ENCODE data around the gene C1QL2.
A peak's percentile ranks its signal among the peaks of the same experiment; 100 is the strongest.

Gene C1QL2

GRCh38 chr2:119170504-119170903 is 12.0 kb upstream of the C1QL2 start:
- Histone ChIP-seq H4K8ac (ENCODE audit: low read depth, low read length) (no peak overlapping the region), H3K18ac (ENCODE audit: low read length) (peak overlapping the region; percentile 13), H3K4ac (ENCODE audit: low read length) (no peak overlapping the region), H3K23ac (ENCODE audit: low read depth, low read length, poor library complexity) (peak overlapping the region; percentile 58), H2BK12ac (ENCODE audit: low read length) (no peak overlapping the region), H2BK5ac (ENCODE audit: low read length) (no peak overlapping the region), H3K4me3 (ENCODE audit: low read length in 2 of 2) (no peak overlapping the region), H3K27ac (replicated peaks; ENCODE audit: low read length) (no peak overlapping the region), H3K4me2 (ENCODE audit: insufficient read depth, low read length, poor library complexity, severe bottlenecking) (no peak overlapping the region), H3K14ac (ENCODE audit: low read length) (peak overlapping the region; percentile 60), H3K9me3 (replicated peaks in 1 of 2; ENCODE audit: control insufficient read depth in 2 of 2, insufficient read depth in 1 of 2, low read depth in 1 of 2, low read length in 2 of 2) (no peaks in the 10 kb centered on the region), H3K4me1 (ENCODE audit: control insufficient read depth in 2 of 2, insufficient read depth in 1 of 2, low read depth in 1 of 2, low read length in 2 of 2) (no peaks in the 10 kb centered on the region), H2AK5ac (ENCODE audit: low read depth, low read length) (no peak overlapping the region), H4K91ac (ENCODE audit: low read depth, low read length, poor library complexity) (no peak overlapping the region), H3K79me1 (ENCODE audit: low read depth, low read length) (no peaks in the 10 kb centered on the region), H3K9ac (ENCODE audit: low read depth, low read length, poor library complexity) (no peak overlapping the region), H2BK120ac (ENCODE audit: low read depth, low read length) (no peak overlapping the region), H2BK15ac (ENCODE audit: low read length) (no peak overlapping the region), H3K27me3 (ENCODE audit: control insufficient read depth in 3 of 3, insufficient read depth in 3 of 3, low read depth in 1 of 3, low read length in 3 of 3) (peaks cover 0 to 8% (median 0%) of the 10 kb centered on the region in 3 experiments), H3K36me3 (replicated peaks in 1 of 2; ENCODE audit: control insufficient read depth in 2 of 2, insufficient read depth in 2 of 2, low read length in 2 of 2) (no peaks in the 10 kb centered on the region), H2AFZ (ENCODE audit: low read length) (no peak overlapping the region)
- WGBS, 2 donors (ENCODE audit: extremely low coverage in 2 of 2, insufficient read length in 2 of 2, insufficient replicate concordance in 1 of 2) = no CpG with 5 or more reads among the region's 16 CpGs
- no peak for DNase-seq (ENCODE audit: low spot score)

- Histone ChIP-seq H3K27me3 (ENCODE audit: control insufficient read depth in 3 of 3, insufficient read depth in 3 of 3, low read depth in 1 of 3, low read length in 3 of 3) (peaks cover 0 to 8% (median 2%) of the 10 kb centered on the region in 3 experiments), H2AFZ (ENCODE audit: low read length) (no peak overlapping the region), H3K9ac (ENCODE audit: low read depth, low read length, poor library complexity) (no peak overlapping the region), H3K23ac (ENCODE audit: low read depth, low read length, poor library complexity) (no peak overlapping the region), H3K9me3 (replicated peaks in 1 of 2; ENCODE audit: control insufficient read depth in 2 of 2, insufficient read depth in 1 of 2, low read depth in 1 of 2, low read length in 2 of 2) (no peaks in the 10 kb centered on the region), H2AK5ac (ENCODE audit: low read depth, low read length) (no peak overlapping the region), H3K79me1 (ENCODE audit: low read depth, low read length) (no peaks in the 10 kb centered on the region), H4K91ac (ENCODE audit: low read depth, low read length, poor library complexity) (no peak overlapping the region), H2BK120ac (ENCODE audit: low read depth, low read length) (no peak overlapping the region), H2BK5ac (ENCODE audit: low read length) (no peak overlapping the region), H3K14ac (ENCODE audit: low read length) (no peak overlapping the region), H2BK12ac (ENCODE audit: low read length) (no peak overlapping the region), H3K4me1 (ENCODE audit: control insufficient read depth in 2 of 2, insufficient read depth in 1 of 2, low read depth in 1 of 2, low read length in 2 of 2) (no peaks in the 10 kb centered on the region), H3K4me3 (ENCODE audit: low read length in 2 of 2) (no peak overlapping the region), H4K8ac (ENCODE audit: low read depth, low read length) (no peak overlapping the region), H3K4ac (ENCODE audit: low read length) (no peak overlapping the region), H3K36me3 (replicated peaks in 1 of 2; ENCODE audit: control insufficient read depth in 2 of 2, insufficient read depth in 2 of 2, low read length in 2 of 2) (no peaks in the 10 kb centered on the region), H3K18ac (ENCODE audit: low read length) (no peak overlapping the region), H3K4me2 (ENCODE audit: insufficient read depth, low read length, poor library complexity, severe bottlenecking) (no peak overlapping the region), H2BK15ac (ENCODE audit: low read length) (no peak overlapping the region), H3K27ac (replicated peaks; ENCODE audit: low read length) (no peak overlapping the region)
- no peak for DNase-seq (ENCODE audit: low spot score)
- WGBS, 2 donors (ENCODE audit: extremely low coverage in 2 of 2, insufficient read length in 2 of 2, insufficient replicate concordance in 1 of 2) = no CpG with 5 or more reads among the region's 10 CpGs
These were observed 11.2 kb upstream of the C1QL2 start for GRCh38 chr2:119169717-119170116.

GRCh38 chr2:119160361-119160990 is 1.9 kb upstream of the C1QL2 start:
- Histone ChIP-seq H3K27me3 (ENCODE audit: control insufficient read depth in 3 of 3, insufficient read depth in 3 of 3, low read depth in 1 of 3, low read length in 3 of 3) (peaks cover 34 to 68% (median 55%) of the 10 kb centered on the region in 3 experiments), H3K4ac (ENCODE audit: low read length) (no peak overlapping the region), H2BK5ac (ENCODE audit: low read length) (no peak overlapping the region), H3K9me3 (replicated peaks in 1 of 2; ENCODE audit: control insufficient read depth in 2 of 2, insufficient read depth in 1 of 2, low read depth in 1 of 2, low read length in 2 of 2) (no peaks in the 10 kb centered on the region), H3K4me1 (ENCODE audit: control insufficient read depth in 2 of 2, insufficient read depth in 1 of 2, low read depth in 1 of 2, low read length in 2 of 2) (peaks cover 0 to 18% of the 10 kb centered on the region in 2 donors), H2AFZ (ENCODE audit: low read length) (no peak overlapping the region), H2BK120ac (ENCODE audit: low read depth, low read length) (no peak overlapping the region), H2AK5ac (ENCODE audit: low read depth, low read length) (no peak overlapping the region), H3K4me2 (ENCODE audit: insufficient read depth, low read length, poor library complexity, severe bottlenecking) (no peak overlapping the region), H2BK15ac (ENCODE audit: low read length) (no peak overlapping the region), H3K4me3 (ENCODE audit: low read length in 2 of 2) (no peak overlapping the region), H3K79me1 (ENCODE audit: low read depth, low read length) (peaks cover 2% of the 10 kb centered on the region), H3K18ac (ENCODE audit: low read length) (no peak overlapping the region), H3K9ac (ENCODE audit: low read depth, low read length, poor library complexity) (no peak overlapping the region), H3K23ac (ENCODE audit: low read depth, low read length, poor library complexity) (no peak overlapping the region), H3K36me3 (replicated peaks in 1 of 2; ENCODE audit: control insufficient read depth in 2 of 2, insufficient read depth in 2 of 2, low read length in 2 of 2) (no peaks in the 10 kb centered on the region), H3K27ac (replicated peaks; ENCODE audit: low read length) (no peak overlapping the region), H4K91ac (ENCODE audit: low read depth, low read length, poor library complexity) (no peak overlapping the region), H2BK12ac (ENCODE audit: low read length) (no peak overlapping the region), H4K8ac (ENCODE audit: low read depth, low read length) (no peak overlapping the region), H3K14ac (ENCODE audit: low read length) (no peak overlapping the region)
- WGBS, 2 donors (ENCODE audit: extremely low coverage in 2 of 2, insufficient read length in 2 of 2, insufficient replicate concordance in 1 of 2) = no CpG with 5 or more reads among the region's 9 CpGs
- no peak for DNase-seq (ENCODE audit: low spot score)

- Histone ChIP-seq H2AFZ (ENCODE audit: low read length) (peak overlapping the region; percentile 35), H3K27me3 (ENCODE audit: control insufficient read depth in 3 of 3, insufficient read depth in 3 of 3, low read depth in 1 of 3, low read length in 3 of 3) (peaks cover 34 to 93% (median 60%) of the 10 kb centered on the region in 3 experiments), H3K27ac (replicated peaks; ENCODE audit: low read length) (no peak overlapping the region), H3K18ac (ENCODE audit: low read length) (peak overlapping the region; percentile 25), H2BK12ac (ENCODE audit: low read length) (no peak overlapping the region), H3K4me1 (ENCODE audit: control insufficient read depth in 2 of 2, insufficient read depth in 1 of 2, low read depth in 1 of 2, low read length in 2 of 2) (peaks cover 0 to 23% of the 10 kb centered on the region in 2 donors), H2BK5ac (ENCODE audit: low read length) (no peak overlapping the region), H2BK120ac (ENCODE audit: low read depth, low read length) (no peak overlapping the region), H2AK5ac (ENCODE audit: low read depth, low read length) (no peak overlapping the region), H3K23ac (ENCODE audit: low read depth, low read length, poor library complexity) (peak overlapping the region; percentile 85), H3K4ac (ENCODE audit: low read length) (no peak overlapping the region), H3K4me3 (ENCODE audit: low read length in 2 of 2) (peak overlapping the region in 1 of 2 donors; percentile 74), H3K9ac (ENCODE audit: low read depth, low read length, poor library complexity) (no peak overlapping the region), H3K36me3 (replicated peaks in 1 of 2; ENCODE audit: control insufficient read depth in 2 of 2, insufficient read depth in 2 of 2, low read length in 2 of 2) (no peaks in the 10 kb centered on the region), H4K91ac (ENCODE audit: low read depth, low read length, poor library complexity) (no peak overlapping the region), H3K4me2 (ENCODE audit: insufficient read depth, low read length, poor library complexity, severe bottlenecking) (peak overlapping the region; percentile 87), H3K79me1 (ENCODE audit: low read depth, low read length) (peaks cover 2% of the 10 kb centered on the region), H4K8ac (ENCODE audit: low read depth, low read length) (no peak overlapping the region), H3K9me3 (replicated peaks in 1 of 2; ENCODE audit: control insufficient read depth in 2 of 2, insufficient read depth in 1 of 2, low read depth in 1 of 2, low read length in 2 of 2) (no peaks in the 10 kb centered on the region), H3K14ac (ENCODE audit: low read length) (no peak overlapping the region), H2BK15ac (ENCODE audit: low read length) (no peak overlapping the region)
- DNase-seq (ENCODE audit: low spot score) = no peak
- no CpG with 5 or more reads among the region's 78 CpGs for WGBS, 2 donors (ENCODE audit: extremely low coverage in 2 of 2, insufficient read length in 2 of 2, insufficient replicate concordance in 1 of 2)
These were observed 570 bp downstream of the C1QL2 start for GRCh38 chr2:119157850-119158511.

All from neuronal stem cell (in vitro differentiated cells).